ENCODE data around the gene TBC1D1.

TBC1D1 gene

DNA sequence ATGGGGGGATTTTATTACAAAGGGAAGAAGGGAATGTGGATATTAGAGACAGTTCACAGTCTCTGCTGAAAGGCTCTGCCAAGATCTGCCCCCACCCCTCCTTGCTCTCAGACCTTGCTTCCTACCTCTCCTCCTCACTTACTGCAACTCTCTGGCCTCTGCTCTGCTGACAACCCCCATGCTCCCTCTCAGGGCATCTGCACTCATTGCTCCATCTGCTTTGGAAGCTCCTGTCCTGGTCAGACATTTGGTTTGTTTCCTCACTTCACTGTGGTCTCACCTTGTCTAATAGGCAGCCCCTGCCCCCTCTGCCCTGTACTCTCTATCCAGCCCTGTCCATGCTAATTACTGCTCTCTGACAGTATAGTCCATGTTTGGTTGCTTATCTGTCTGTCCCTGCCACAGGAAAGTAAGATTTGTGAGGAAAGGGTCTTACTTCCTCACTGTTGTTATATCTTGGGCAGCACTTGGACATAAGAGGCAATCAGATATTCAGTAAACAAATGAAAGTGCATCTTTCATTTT, 258.6 kb downstream of the TBC1D1 start:
- DNase-seq (ENCODE audit: low read depth), result no peak

DNA sequence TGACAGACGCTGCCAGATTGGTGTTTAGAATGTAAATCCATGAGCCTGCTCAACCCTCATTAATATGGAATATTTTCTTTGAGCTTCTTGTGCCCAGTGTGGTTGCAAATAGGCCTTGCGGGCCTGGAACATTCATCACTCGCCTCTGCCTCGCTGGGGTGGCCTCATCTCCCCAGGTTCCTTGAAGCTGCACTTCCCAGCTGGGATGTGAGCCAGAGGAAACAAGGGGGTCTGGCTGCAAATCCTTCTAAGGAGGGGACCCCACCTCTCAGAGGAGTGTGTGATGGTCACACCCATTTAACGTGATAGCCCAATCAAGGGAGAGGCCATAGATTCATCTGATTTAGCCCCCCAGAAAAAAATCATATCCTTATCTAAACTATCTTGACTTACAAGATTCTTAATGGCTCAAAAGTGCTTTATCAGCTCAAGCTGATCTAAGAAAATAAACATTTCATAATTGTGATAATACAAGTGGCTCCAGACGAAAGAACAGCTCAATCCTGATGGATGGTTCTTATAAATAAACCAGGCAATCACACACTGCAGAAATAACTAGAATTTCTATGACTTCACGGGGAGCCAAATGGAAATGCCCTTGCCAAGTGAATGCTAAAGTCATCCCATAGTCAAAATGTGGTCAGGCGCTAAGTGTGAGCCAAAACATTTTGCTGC, 259.2 kb downstream of the TBC1D1 start:
- DNase-seq (ENCODE audit: low read depth), result no peak

DNA sequence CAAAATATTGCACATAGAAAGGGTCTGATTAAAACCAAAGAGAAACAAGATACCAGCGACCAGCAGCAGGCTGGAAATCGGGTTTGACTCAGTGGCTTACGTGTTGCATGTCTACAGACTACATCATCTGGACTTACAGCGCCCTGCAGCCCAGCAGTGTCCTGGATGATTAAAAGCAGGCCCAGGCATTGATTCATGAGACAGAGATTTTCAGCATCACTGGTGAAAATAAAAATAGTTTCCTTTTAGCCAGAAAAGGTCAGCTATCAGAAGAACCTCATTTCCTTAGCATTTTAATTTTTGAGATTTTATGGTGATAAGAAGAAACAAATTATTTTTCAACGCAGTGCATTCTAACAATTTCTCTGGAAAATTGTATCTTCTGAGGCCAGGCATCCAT, 259.9 kb downstream of the TBC1D1 start:
- no peak for DNase-seq (ENCODE audit: low read depth)

DNA sequence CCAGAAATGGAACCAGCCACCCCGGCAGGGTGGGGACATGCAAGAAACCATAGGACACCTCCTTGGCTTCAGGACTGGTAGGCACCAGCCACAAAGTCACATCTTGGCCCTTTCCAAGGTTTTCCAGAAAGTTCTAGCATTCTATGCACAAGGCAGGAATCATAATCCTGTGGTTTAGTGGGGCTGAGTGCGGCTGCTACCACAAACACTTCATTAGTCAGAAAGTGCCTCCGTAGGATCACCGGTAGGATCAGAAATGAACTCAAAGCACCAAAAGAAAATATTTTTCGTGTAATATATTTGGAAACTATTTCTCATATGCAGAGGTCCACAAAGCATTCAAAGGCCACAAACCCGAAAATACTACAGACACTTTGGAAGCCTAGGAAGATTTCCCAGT, 261.0 kb downstream of the TBC1D1 start:
- DNase-seq (ENCODE audit: low read depth), result no peak

DNA sequence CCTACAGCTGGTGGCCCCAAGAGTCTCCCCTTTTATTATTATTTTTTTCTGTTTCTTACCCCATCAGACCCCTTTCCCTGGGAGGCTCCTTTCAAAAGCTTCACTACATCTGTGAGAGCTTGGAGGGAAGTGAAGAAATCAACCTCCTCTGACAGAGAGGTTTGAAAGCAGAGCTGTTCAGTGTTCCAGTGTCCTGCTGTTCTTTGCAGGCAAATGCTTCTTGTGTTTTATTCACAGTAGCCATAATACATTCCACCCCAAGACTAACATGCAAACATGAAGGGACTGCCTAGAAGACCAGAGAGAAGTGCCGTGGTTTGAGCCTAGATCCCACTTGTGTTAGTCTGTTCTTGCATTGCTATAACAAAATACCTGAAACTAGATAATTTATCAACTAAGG, 261.4 kb downstream of the TBC1D1 start:
- no peak for DNase-seq (ENCODE audit: low read depth)

DNA sequence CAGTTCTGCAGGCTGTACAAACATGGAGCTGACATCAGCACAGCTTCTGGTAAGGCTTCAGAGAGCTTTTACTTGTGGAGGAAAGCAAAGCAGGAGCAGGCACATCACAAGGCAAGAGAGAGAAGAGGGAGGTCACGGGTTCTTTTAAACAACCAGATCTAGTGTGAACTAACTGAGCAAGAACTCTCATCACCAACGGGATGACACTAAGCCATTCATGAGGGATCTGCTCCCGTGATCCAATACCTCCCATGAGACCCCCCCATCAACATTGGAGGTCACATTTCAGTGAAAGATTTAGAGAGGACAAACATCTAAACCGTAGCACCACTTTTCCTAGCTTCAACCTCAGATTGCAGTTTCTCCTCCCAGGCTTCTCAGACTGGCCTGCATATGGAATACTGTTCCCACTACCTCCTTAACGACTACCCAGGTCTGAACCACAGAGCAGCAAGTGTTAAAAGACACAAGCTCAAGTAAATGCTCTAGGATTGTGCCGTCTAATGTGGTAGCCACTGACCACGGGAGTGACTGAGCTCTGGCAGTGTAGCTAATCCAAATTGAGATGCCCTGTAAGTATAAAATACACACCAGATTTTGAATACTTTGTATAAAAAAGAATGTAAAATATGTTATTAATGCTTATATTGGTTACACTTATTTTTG, 262.0 kb downstream of the TBC1D1 start:
- DNase-seq (ENCODE audit: low read depth), result no peak

DNA sequence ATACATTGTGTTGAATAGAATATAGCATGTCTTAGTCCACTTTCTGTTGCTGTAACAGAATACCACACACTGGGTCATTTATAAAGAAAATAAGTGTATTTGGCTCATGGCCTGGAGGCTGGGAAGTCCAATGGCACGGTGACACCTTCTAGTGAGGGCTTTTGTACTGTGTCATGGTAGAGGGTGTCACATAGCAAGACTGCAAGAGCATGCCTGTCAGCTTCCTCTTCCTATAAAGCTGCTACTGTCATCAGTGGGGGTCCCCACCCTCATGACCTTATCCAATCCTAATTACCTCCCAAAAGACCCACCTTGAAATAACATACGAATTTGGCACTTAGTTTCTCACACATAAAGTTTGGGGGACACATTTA, 262.5 kb downstream of the TBC1D1 start:
- DNase-seq (ENCODE audit: low read depth), result no peak

DNA sequence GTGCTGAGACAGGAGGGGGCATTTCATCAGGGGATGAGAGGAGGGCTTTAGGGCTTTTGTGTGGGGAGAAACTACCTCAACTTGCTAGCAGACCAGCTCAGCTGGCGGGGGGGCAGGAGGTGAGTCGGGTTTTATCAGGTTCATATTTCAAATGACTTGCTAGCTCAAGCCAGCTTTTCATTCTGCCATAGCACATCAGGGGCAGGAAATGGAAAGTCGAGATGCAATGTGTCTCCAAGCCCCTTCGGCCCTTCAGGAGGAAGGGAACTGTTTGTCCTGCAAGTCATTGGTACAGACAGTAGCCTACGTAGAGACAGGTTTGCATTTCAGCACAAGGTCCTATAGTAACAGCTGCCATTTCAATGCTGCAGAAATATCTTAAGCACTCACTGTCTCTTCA, 263.4 kb downstream of the TBC1D1 start:
- DNase-seq (ENCODE audit: low read depth), result no peak

DNA sequence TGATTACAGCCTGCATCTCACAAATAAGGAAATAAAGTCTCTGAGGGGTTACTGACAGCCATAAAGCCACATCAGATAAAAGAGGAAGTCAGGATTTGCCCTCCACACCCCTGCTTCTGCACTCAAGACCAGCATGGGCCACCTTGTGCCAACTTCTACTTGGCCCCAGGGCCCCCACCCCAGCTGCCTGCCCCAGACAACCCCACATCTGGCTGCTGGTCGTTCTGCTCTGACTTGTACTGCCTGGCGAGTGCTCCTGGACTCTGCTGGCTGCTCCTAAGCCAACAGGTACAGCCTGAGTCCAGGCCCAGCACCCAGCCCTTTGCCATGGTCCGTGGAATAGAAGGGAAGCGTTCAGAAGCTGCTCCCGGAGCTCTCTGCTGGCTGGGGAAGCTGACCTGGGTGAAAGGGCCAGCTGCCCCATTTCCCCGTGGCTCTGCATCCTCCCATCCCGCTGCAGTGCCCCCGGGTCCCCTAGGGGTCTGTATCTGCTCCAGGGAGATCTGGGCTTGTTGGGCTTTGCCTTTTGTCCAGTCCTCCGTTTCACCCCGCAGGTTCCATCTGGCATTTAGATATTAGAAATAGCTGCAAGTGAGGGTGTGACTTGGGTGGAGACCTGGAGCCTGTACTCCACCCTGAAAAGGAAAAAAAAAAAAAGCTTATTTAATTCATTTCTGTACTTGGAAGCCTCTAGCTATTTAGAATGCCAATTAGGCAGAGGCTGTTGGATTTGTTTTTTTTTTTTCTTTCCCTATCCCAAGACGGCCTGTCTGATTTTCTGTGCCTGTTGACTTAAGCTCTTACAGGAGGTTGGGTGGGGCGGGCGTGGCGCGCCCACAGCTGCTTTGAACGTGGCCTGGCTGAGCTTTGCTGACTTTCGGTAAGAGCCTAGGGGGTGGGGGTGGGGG, 264.1 kb downstream of the TBC1D1 start:
- DNase-seq (ENCODE audit: low read depth), result no peak

DNA sequence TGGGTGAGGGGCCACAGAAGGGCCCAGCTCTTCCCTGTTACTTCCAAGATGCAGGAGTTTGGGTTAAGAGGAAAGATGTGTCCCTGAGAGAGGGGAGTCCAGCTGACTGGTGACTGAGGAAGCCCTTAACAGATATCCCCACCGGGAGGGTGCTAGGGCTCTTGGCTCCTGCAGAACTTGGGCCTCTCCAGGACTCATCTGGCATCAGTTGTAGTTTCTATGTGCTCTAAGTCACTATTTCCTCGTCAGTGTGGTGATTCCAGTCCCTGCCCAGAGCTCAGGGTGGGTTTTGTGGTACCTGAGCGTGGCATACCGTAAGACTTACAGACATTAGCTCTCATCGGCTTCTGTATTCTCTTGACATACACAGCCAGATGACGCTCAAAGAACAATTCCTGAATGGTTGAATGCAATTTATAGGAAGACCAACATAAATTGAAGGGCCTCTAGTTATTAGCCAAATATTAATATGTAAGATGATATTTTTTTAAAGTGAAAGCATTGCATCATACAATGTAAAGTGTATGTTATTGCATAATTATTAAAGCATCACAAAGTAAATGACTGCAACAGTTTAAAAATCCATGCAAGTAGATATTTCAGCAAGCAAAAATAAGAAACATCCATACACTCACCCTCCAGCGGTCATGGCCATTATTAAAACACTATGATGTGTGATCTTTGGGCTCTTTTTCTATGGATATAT, 264.9 kb downstream of the TBC1D1 start:
- DNase-seq (ENCODE audit: low read depth), result no peak

DNA sequence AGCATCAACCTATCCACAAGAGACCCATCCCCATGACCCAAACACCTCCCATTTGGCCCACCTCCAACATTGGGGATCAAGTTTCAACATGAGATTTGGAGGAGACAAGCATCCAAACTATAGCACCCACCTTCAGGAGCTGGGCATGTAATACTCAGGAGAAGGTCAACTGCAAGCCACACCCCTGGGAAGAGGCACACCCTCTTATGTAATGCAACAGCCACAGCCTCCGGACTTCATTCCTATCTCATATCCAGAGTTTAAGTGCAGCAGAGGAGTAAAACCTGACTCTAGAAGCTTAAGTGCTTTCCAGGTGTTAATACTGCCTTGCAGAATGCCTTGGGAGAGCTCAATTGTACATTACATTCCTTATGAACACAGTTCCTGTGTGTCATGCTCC, 266.7 kb downstream of the TBC1D1 start:
- DNase-seq (ENCODE audit: low read depth), result no peak

DNA sequence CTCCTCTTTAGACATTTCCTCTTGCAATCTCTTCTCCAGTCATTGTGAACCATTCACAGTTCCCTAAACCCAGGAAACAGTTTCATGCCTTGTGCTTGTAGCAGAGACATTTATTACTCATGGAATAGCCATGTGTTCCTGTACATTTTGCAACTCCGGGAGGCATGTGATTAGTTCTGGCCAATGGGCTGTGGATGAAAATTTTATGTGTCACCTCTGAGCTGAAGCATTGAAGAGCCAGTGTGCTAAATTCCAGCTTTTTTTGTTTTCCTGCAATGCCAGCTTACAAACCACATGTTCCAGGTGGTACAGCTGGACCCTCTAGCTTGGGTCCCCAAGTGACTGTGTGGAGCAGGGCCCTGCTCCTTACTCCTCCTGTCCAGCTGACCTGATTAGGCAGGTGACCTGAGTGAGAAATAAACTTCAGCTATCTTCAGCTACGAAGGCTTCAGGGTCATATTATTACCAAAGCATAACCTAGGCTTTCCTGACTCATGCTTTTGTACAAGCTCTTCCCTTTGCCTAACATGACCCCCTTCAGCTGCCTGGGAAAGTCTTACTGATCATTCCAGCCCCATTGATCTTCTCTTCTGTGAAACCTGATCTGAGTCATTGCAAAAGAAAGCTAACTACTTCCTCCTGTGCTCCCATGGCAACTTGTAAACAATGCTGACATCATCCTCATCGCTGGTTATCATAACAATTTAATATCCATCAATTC, 269.8 kb downstream of the TBC1D1 start:
- DNase-seq (ENCODE audit: low read depth), result peak; percentile 98

DNA sequence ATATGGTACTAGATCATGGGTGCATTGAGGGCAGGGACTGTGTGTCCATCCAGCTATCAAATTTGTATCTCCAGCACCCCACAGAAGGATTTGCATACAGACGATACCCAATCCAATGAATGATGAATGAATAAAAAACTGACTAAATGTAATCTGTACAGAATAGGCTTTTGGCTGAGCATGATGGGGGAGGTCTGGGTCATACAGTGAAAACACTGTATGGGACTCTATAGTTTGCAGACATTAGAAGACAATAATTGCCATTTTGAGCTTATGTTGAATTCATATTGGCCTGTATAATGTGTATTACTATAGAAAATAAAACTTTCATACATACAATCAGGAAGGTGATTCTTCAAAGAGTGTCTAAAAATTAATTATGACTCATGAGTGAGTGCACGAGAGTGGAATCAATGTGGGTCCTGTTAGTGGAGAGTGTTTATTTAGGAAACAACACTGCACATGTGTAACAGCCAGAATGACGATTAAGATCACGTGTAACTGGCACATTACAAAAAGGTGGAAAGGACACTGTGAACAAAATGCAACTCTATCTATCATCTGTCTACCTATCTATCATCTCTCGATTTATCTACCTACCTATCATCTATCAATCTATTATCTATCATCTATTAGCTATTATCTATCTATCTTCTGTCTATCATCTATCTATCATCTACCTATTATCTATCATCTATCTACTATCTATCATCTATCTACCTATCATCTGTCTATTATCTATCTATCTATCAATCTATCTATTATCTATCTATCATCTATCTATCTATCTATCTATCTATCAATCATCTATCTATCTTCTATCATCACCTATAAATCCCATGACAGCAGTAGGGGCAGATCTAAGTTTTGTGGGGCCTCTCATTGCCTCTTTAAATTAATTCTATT, 270.6 kb downstream of the TBC1D1 start:
- no peak for DNase-seq (ENCODE audit: low read depth)

DNA sequence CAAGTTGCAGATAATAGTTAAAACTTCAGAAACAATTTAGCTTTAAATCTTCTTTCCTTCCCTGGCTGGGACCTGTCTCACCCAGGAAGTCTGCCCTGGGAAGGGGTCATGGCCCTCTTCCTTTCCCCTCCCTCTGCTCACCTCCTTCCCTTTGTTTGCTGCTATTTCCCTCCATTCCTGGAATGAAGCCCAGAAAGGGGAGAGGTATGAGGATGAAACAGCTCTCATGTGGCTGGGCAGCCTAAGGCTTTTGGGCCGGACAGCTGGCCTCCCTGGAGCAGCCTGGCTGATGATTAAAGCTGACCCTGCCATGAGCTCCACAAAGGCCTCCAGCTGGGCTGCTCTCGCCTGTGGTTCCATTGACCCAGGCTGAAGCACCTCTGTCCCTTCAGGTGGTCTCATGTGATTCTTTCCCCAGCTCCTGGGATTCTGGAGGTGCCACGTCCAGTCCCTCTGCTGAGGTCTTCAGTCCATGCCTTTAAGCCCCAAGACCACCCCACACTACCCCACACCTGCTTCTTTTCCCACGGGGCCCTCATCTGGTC, 271.4 kb downstream of the TBC1D1 start:
- DNase-seq (ENCODE audit: low read depth), result peak; percentile 61

DNA sequence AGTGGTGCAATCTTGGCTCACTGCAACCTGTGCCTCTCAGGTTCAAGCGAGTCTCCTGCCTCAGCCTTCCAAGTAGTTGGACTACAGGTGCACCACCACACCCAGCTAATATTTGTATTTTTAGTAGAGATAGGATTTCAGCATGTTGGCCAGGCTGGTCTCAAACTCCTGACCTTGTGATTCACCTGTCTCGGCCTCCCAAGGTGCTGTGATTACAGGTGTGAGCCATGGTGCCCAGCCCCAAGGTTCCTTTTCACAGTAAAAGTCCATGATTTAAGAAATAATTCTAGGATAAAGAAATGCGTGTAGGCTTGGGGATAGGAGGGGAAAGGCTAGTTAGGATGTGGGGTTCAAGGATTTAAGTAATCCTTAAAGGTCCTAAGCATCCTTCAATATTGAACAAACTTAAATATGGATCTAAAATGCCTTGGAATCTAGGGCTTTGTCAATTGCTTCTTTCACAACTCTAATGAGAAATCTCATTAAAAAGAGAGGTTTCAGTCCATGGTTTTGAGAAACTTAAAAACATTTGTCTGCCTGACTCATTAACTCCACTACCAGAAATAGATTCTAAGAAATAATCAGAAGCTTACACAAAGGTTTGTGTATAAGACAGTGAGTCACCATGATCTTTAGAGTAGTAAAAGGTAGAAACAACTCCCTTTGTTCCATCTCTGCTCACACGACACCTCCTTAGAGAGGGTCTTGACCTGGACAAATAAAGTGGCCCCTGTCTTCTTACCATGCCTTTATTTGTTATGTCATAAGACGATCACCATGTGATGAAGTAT, 272.5 kb downstream of the TBC1D1 start:
- DNase-seq (ENCODE audit: low read depth), result peak; percentile 34

DNA sequence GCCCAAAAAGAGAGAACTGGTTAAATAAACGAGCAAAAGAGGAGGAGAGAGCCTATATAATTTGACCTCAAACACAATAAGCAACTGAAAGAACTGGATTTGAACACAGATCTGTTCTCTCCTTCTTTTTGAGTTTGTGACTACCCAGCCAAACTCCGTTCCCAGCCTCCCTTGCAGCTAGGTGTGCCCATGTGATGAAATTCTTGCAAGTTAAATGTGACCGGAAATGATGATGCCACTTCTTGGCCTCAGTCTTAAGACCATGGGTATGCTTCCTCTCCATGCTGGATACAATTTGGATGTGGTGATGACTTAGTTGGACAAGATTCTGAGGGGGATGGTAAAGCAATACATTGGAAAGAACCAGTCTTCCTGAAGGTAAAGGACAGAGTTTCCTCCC, 273.5 kb downstream of the TBC1D1 start:
- no peak for DNase-seq (ENCODE audit: low read depth)

DNA sequence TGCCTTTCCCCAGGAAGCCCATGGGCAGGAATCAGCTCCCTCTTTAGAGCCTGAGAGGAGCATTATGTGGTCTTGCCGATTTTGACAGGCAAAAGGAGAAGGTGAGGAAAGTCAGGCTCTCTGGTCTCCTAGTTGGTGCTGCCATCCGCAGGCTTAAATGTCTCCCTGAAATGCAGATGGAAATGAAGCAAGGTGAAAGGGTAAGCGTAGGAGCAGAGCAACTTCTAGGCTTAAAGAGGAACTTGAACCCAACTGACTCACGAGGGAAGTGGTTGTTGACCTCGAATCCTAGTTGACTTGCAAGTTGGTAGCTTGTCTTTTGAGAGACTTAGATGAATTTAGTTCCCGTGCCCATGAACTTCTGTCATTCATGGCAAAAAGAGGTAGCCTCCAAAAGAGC, 275.2 kb downstream of the TBC1D1 start:
- no peak for DNase-seq (ENCODE audit: low read depth)

DNA sequence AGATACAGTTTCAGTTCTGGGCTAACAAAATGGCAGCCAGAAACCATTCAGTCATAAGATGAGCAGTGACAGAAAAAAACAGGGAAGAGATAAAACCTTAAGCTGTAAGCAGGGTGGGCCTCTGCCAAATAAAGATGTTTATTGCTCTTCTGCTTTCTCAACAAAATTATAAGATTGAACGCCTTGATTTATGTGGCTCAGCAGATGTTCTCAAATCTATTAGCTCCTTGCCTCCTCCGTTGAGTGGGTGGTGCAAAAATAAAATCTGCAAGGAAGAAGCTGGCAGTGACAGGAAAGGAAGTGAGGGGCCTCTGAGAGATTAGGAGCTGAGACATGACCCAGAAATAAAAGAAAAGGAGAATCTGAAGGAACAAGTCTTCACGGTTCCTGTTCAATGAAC, 275.9 kb downstream of the TBC1D1 start:
- no peak for DNase-seq (ENCODE audit: low read depth)

DNA sequence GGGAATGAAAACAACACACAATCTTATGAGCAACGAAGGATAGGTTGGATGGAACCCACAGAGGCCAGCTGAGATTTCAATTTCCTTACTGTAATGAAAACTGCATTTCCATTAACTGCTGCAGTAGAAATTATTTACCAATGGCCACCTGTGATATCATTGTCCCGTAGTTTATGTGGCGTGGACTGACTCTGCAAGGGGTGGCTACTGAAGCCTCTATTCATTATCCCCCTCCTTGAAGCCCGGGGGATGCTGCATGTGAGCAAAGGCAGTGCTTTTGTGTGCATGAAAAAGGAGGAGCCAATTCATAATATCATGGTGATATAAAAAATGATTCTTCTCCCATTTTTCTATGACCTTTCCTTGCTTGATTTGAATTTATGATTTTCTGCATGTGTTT, 277.1 kb downstream of the TBC1D1 start:
- no peak for DNase-seq (ENCODE audit: low read depth)

Data from GM04503 (cell line).